ENCODE data around the gene CNTNAP4.

Gene CNTNAP4

DNA sequence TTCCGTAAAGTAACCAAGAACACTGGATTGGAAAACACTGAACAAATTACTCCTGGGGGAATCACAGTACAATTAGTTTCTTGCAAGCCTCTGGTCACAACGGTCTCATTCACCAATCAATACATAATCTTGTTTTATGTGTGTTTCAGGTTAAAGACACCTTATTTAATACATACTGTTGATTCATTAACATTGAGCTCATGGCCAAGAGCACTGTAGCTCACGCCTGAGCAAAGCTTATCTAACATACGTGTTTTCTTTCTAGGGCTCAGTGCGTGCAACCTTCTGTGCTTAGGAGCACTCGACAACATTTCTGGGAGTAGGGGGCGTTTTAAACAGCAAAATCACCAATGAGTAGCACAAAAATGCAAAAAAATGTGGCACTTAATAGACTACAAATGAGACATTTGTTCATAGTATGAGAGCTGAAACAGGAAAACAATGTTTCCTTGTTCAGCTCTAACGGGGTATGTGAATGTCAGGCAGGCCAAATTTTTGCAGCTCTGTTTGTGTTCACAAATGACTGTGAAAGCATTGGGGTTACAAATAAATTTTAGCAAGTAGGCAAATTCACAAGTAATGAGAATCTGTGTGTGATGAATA is 206.2 kb downstream of the CNTNAP4 start:
- no peak overlapping the region for H3K4me3 ChIP-seq (ENCODE audit: low read length)
- peaks cover 1% of the 10 kb centered on the region; the same call in 1 of the 2 replicates for H3K9me3 ChIP-seq (ENCODE audit: control insufficient read depth, insufficient read depth, low read length)
- H3K36me3 ChIP-seq (ENCODE audit: control insufficient read depth, insufficient read depth, low read length) = no peaks in the 10 kb centered on the region
- WGBS (ENCODE audit: insufficient coverage, insufficient read length) = no CpG with 5 or more reads among the region's 8 CpGs
- no peaks in the 10 kb centered on the region for H3K27me3 ChIP-seq (ENCODE audit: control insufficient read depth, insufficient read depth, low read length)
- no peaks in the 10 kb centered on the region for H3K4me1 ChIP-seq (ENCODE audit: control insufficient read depth, insufficient read depth, low read length)
- no peak overlapping the region for H3K27ac ChIP-seq (ENCODE audit: low read length)
- no peak for DNase-seq (ENCODE audit: low read depth, low spot score)

DNA sequence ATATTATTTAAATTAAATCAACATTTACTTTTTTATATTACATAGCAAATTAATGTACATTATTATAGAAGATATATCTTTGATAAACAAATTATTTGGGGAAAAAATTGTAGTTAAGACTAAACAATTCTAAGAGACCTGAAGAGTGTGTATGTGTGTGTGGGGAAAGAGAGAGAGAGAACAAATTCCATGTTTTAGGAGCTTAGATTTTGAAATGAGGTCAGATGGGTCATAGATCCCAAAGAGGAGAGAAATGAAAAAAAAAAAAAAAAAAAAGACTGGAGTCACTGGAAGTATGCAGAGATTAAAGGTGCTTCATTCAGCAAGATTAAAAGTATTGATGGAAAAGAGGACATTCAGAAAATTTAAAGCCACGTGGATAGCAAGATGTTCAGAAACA is 206.8 kb downstream of the CNTNAP4 start:
- H3K9me3 ChIP-seq (ENCODE audit: control insufficient read depth, insufficient read depth, low read length) = peaks cover 1% of the 10 kb centered on the region; the same call in 1 of the 2 replicates
- H3K27ac ChIP-seq (ENCODE audit: low read length) = no peak overlapping the region
- H3K36me3 ChIP-seq (ENCODE audit: control insufficient read depth, insufficient read depth, low read length) = no peaks in the 10 kb centered on the region
- no peaks in the 10 kb centered on the region for H3K4me1 ChIP-seq (ENCODE audit: control insufficient read depth, insufficient read depth, low read length)
- H3K4me3 ChIP-seq (ENCODE audit: low read length) = no peak overlapping the region
- H3K27me3 ChIP-seq (ENCODE audit: control insufficient read depth, insufficient read depth, low read length) = no peaks in the 10 kb centered on the region
- no peak for DNase-seq (ENCODE audit: low read depth, low spot score)
- no CpG with 5 or more reads among the region's 1 CpG for WGBS (ENCODE audit: insufficient coverage, insufficient read length)

DNA sequence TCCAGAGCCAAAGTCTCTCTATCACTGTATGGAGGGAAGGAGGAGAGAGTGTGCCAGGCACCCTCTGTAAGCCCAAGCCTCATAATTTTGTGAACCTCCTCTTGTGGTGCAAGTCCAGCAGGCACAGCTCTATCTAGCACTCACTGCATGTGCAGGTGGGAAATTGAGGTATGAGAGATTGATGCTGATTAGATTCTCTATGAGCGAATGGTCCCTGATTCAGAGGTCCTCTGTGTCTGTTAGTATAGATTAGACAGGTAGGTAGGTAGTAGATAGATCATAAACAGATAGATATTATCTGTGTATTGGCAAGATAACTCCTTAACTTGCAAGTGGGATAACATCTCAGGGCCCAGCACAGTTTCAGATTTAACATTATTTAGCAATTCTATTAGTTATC is 209.5 kb downstream of the CNTNAP4 start:
- no peaks in the 10 kb centered on the region for H3K27me3 ChIP-seq (ENCODE audit: control insufficient read depth, insufficient read depth, low read length)
- no peaks in the 10 kb centered on the region for H3K36me3 ChIP-seq (ENCODE audit: control insufficient read depth, insufficient read depth, low read length)
- no peaks in the 10 kb centered on the region for H3K4me1 ChIP-seq (ENCODE audit: control insufficient read depth, insufficient read depth, low read length)
- no peak overlapping the region for H3K4me3 ChIP-seq (ENCODE audit: low read length)
- H3K9me3 ChIP-seq (ENCODE audit: control insufficient read depth, insufficient read depth, low read length) = no peaks in the 10 kb centered on the region; the same call in 1 of the 2 replicates
- H3K27ac ChIP-seq (ENCODE audit: low read length) = no peak overlapping the region
- no CpG with 5 or more reads among the region's 1 CpG for WGBS (ENCODE audit: insufficient coverage, insufficient read length)
- no peak for DNase-seq (ENCODE audit: low read depth, low spot score)

DNA sequence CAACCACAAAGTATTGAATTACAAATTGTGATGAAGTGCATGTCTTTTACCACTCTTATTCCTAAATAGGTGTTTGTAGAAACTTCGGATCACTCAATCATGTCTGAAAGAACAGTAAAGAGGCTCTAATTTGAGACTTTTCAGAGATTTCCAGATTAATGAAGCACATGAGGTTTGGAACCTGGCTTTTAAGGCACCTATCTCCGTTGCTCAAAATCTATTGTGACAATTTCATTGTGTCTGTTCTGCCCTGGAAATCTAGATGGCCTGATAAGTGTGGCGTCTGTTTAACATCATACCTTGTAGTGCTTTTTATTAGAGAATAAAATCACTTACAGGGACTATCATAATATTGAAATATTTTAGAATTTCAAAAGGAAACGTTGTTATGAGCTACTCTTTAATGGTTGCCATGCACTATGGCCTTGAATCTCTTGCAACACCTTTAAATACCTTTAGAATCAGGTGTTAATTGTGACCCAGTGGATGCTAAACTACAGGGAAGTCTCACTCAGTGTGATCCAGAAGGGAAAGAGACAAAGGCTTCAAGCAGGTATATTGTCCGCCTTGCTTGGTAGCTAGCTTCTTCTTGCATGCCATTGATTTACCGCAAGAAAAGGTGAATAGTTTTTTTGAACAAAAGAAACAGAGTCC is 210.3 kb downstream of the CNTNAP4 start:
- no peak for DNase-seq (ENCODE audit: low read depth, low spot score)
- Histone ChIP-seq H3K4me1 (ENCODE audit: control insufficient read depth, insufficient read depth, low read length) (no peaks in the 10 kb centered on the region), H3K4me3 (ENCODE audit: low read length) (no peak overlapping the region), H3K27me3 (ENCODE audit: control insufficient read depth, insufficient read depth, low read length) (no peaks in the 10 kb centered on the region), H3K36me3 (ENCODE audit: control insufficient read depth, insufficient read depth, low read length) (no peaks in the 10 kb centered on the region), H3K9me3 (ENCODE audit: control insufficient read depth, insufficient read depth, low read length) (no peaks in the 10 kb centered on the region; the same call in 1 of the 2 replicates), H3K27ac (ENCODE audit: low read length) (no peak overlapping the region)
- no CpG with 5 or more reads among the region's 6 CpGs for WGBS (ENCODE audit: insufficient coverage, insufficient read length)

DNA sequence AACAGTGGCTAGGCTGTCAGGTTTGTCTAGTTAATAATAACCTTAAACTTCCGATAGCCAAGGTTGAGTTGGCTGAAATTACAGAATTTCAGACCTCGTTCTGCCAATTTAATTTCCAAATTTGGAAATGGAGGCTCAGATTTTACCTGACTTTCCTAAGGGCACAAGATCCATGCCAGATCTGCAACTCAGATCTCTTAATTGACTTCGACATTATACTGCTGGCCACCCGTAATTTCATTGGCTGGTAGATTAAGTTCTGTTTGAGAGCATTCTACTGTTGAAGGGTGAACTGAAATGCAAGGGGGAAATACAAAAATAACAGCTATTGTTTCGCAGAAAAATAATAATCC is 210.8 kb downstream of the CNTNAP4 start:
- Histone ChIP-seq H3K4me1 (ENCODE audit: control insufficient read depth, insufficient read depth, low read length) (no peaks in the 10 kb centered on the region), H3K9me3 (ENCODE audit: control insufficient read depth, insufficient read depth, low read length) (no peaks in the 10 kb centered on the region; the same call in 1 of the 2 replicates), H3K36me3 (ENCODE audit: control insufficient read depth, insufficient read depth, low read length) (no peaks in the 10 kb centered on the region), H3K27me3 (ENCODE audit: control insufficient read depth, insufficient read depth, low read length) (no peaks in the 10 kb centered on the region), H3K4me3 (ENCODE audit: low read length) (no peak overlapping the region), H3K27ac (ENCODE audit: low read length) (no peak overlapping the region)
- no CpG with 5 or more reads among the region's 5 CpGs for WGBS (ENCODE audit: insufficient coverage, insufficient read length)
- DNase-seq (ENCODE audit: low read depth, low spot score) = no peak

DNA sequence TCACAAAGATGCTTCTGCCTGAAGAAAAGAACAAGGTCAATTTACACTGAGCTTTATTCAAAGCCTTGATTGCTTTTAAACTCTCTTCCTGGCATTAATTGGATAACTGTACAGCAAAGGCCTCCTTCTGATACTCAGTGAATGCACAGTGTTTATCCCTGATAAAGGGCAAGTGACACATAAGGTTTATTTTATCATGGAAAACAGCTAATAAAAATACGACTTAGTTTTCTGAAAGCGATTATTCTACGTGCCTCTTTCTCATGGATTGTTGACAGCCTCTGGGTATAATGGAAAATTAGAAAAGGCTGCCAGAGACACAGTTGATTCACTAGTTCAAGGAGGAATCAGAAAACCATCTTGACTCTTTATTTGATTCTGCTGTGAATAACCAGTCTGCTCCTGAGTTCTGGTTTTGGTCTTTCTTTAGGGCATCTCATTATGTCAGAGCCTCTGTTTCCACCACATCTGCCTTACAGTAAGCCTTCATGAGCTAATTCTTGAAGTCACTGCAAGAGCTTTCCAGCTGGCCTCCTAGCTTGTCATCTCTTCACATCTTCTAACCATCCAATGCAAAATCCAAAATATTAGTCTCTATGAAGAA is 212.9 kb downstream of the CNTNAP4 start:
- Histone ChIP-seq H3K4me1 (ENCODE audit: control insufficient read depth, insufficient read depth, low read length) (no peaks in the 10 kb centered on the region), H3K9me3 (ENCODE audit: control insufficient read depth, insufficient read depth, low read length) (no peaks in the 10 kb centered on the region; the same call in 1 of the 2 replicates), H3K27ac (ENCODE audit: low read length) (no peak overlapping the region), H3K4me3 (ENCODE audit: low read length) (no peak overlapping the region), H3K36me3 (ENCODE audit: control insufficient read depth, insufficient read depth, low read length) (no peaks in the 10 kb centered on the region), H3K27me3 (ENCODE audit: control insufficient read depth, insufficient read depth, low read length) (no peaks in the 10 kb centered on the region)
- no CpG with 5 or more reads among the region's 3 CpGs for WGBS (ENCODE audit: insufficient coverage, insufficient read length)
- DNase-seq (ENCODE audit: low read depth, low spot score) = no peak

DNA sequence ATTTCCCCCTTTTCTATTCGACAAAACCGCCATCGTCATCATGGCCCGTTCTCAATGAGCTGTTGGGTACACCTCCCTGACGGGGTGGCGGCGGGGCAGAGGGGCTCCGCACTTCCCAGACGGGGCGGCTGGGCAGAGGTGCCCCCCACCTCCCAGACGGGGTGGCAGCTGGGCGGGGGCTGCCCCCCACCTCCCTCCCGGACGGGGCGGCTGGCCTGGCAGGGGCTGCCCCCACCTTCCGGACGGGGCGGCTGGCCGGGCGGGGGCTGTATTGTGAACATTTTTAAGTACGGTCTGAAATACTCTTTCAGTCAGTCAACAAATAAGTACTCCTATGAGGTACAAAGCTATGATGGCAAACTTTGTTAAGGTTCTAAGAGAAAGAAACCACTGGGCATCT is 222.8 kb downstream of the CNTNAP4 start:
- WGBS (ENCODE audit: insufficient coverage, insufficient read length) = no CpG with 5 or more reads among the region's 21 CpGs
- H3K9me3 ChIP-seq (ENCODE audit: control insufficient read depth, insufficient read depth, low read length) = no peaks in the 10 kb centered on the region
- DNase-seq (ENCODE audit: low read depth, low spot score) = no peak

DNA sequence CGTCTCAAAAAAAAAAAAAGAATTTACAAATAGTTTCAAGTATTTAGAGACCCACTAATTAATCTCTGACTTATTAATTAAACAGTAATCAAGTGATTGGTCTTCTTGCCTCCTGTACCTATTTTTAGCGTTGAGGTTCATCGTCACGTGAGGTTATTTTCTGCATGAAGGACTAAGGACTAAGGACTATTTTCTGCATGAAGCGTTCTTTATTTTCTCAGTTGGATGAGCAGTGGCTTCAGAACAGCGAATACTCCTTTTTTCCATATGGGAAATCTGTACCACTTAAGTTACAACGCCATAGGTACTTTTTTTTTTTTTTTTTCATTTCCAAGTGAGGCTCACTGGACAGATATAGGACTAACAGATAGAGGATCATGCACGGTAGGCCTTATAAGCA is 224.9 kb downstream of the CNTNAP4 start:
- no peak for DNase-seq (ENCODE audit: low read depth, low spot score)
- Histone ChIP-seq H3K36me3 (ENCODE audit: control insufficient read depth, insufficient read depth, low read length) (no peaks in the 10 kb centered on the region), H3K4me3 (ENCODE audit: low read length) (no peak overlapping the region)

More for the DNA sequence above, 222.8 kb downstream of the CNTNAP4 start:
- no peak overlapping the region for H3K27ac ChIP-seq (ENCODE audit: low read length)
- no peaks in the 10 kb centered on the region for H3K4me1 ChIP-seq (ENCODE audit: control insufficient read depth, insufficient read depth, low read length)
- no peaks in the 10 kb centered on the region for H3K36me3 ChIP-seq (ENCODE audit: control insufficient read depth, insufficient read depth, low read length)
- H3K27me3 ChIP-seq (ENCODE audit: control insufficient read depth, insufficient read depth, low read length) = no peaks in the 10 kb centered on the region
- H3K4me3 ChIP-seq (ENCODE audit: low read length) = no peak overlapping the region

DNA sequence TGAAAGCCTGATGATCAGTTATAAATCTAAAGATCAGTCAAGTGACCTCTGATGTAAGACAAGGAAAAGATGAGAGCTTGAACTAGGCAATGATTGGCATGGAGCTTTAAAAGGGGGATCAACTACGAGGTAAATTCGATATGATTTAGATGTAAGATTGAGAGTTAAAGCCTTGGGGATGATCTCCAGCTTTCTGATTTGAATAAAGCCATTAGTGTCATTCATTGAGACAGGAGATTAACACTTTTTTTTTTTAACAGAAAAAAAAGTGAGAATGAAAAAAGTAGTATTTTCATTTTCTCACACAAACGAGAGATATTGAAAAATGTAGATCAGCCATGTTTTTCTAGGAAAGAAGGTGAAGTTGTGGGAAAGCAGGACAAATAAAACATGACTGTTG is 225.4 kb downstream of the CNTNAP4 start:
- no peaks in the 10 kb centered on the region for H3K27me3 ChIP-seq (ENCODE audit: control insufficient read depth, insufficient read depth, low read length)
- H3K36me3 ChIP-seq (ENCODE audit: control insufficient read depth, insufficient read depth, low read length) = no peaks in the 10 kb centered on the region
- H3K9me3 ChIP-seq (ENCODE audit: control insufficient read depth, insufficient read depth, low read length) = no peaks in the 10 kb centered on the region
- no peak overlapping the region for H3K27ac ChIP-seq (ENCODE audit: low read length)
- 100% methylated on average over 2 of the region's 3 CpGs for WGBS (ENCODE audit: insufficient coverage, insufficient read length)
- H3K4me3 ChIP-seq (ENCODE audit: low read length) = no peak overlapping the region
- no peak for DNase-seq (ENCODE audit: low read depth, low spot score)
- no peaks in the 10 kb centered on the region for H3K4me1 ChIP-seq (ENCODE audit: control insufficient read depth, insufficient read depth, low read length)

More for the DNA sequence above, 224.9 kb downstream of the CNTNAP4 start:
- no peaks in the 10 kb centered on the region for H3K27me3 ChIP-seq (ENCODE audit: control insufficient read depth, insufficient read depth, low read length)
- no CpG with 5 or more reads among the region's 8 CpGs for WGBS (ENCODE audit: insufficient coverage, insufficient read length)
- no peaks in the 10 kb centered on the region for H3K4me1 ChIP-seq (ENCODE audit: control insufficient read depth, insufficient read depth, low read length)
- no peak overlapping the region for H3K27ac ChIP-seq (ENCODE audit: low read length)
- H3K9me3 ChIP-seq (ENCODE audit: control insufficient read depth, insufficient read depth, low read length) = no peaks in the 10 kb centered on the region

DNA sequence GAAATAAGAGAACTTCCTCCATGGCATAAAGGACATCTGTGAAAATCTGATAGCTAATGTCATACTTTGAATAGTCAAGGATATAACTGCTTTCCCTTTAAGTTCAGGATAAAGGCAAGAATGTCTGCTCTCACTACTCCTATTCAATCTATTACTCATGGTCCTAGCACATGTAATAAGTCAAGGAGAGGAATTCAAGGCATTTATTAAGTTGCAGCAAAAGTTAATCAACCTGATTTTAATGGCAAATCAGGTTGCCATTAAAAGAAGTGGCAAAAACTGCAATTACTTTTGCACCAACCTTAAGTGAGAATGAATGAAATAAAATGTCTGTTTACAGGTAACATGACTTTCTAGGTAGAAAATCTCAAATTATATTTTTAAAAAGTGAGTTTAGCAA is 225.9 kb downstream of the CNTNAP4 start:
- Histone ChIP-seq H3K4me3 (ENCODE audit: low read length) (no peak overlapping the region), H3K9me3 (ENCODE audit: control insufficient read depth, insufficient read depth, low read length) (no peaks in the 10 kb centered on the region), H3K27me3 (ENCODE audit: control insufficient read depth, insufficient read depth, low read length) (no peaks in the 10 kb centered on the region), H3K36me3 (ENCODE audit: control insufficient read depth, insufficient read depth, low read length) (no peaks in the 10 kb centered on the region), H3K27ac (ENCODE audit: low read length) (no peak overlapping the region), H3K4me1 (ENCODE audit: control insufficient read depth, insufficient read depth, low read length) (no peaks in the 10 kb centered on the region)
- no peak for DNase-seq (ENCODE audit: low read depth, low spot score)

DNA sequence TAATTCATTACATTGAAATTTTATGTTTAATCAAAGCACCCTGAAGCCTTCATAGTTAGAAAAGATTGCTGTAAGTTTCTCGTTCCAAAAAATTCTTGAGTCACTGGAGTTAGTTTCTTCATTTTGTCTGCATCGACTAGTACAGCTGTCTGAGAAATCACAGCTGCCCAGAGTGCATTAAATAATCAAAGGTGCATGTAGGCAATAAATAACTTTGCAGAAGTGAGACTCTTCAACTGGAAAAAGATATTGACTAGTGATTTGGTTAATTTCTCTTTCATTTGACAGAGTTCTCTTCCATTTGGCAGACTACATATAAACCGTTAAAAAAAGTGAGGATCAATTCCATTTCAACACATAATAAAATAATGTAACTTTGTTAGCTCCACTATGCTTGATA is 234.0 kb downstream of the CNTNAP4 start:
- no peak overlapping the region for H3K4me3 ChIP-seq (ENCODE audit: low read length)
- H3K36me3 ChIP-seq (ENCODE audit: control insufficient read depth, insufficient read depth, low read length) = no peaks in the 10 kb centered on the region
- no peak overlapping the region for H3K27ac ChIP-seq (ENCODE audit: low read length)
- H3K27me3 ChIP-seq (ENCODE audit: control insufficient read depth, insufficient read depth, low read length) = no peaks in the 10 kb centered on the region
- no peaks in the 10 kb centered on the region for H3K9me3 ChIP-seq (ENCODE audit: control insufficient read depth, insufficient read depth, low read length)
- no peak for DNase-seq (ENCODE audit: low read depth, low spot score)
- WGBS (ENCODE audit: insufficient coverage, insufficient read length) = no CpG with 5 or more reads among the region's 3 CpGs
- H3K4me1 ChIP-seq (ENCODE audit: control insufficient read depth, insufficient read depth, low read length) = no peaks in the 10 kb centered on the region
